ENCODE results near the gene TMEM119.

TMEM119 gene

DNA sequence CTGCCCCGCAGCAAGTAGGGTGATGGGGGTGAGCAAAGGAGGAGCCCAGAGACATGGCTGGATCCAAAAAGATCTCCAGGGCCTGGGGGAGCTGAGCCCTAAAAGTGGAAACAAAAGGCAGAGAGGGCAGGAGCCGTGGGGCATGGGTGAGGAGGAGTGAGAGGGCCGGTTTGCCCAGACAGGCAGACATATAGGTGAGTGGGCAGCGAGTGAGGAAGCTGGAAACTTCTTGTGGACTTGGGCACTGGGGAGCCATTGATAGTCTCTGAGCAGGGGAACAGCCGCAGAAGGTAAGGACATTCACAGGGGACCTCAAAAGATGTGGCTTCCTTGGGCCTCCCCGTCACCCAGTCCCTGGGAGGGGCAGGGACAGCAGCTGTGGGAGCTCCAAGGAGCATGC is 16.8 kb upstream of the TMEM119 start:
- no peak for DNase-seq

DNA sequence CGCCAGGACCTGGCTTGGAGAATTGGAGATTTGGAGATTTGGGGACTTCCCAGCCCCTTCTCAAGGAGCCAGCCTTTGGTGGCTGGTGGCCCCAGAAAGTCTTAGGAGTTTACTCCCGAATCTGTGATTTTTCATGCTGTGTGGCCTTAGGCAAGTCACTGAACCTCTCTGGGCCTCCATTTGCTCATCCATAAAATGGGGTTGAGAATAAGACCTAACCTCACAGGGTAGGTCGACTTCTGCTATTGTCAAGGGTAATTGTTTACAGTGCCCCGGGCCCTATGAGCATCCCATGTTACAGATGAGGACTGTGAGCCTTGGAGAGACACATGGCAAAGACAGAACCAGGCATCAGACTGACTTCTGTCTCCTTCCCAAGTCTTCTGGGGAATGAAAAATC is 16.2 kb upstream of the TMEM119 start:
- no peak for DNase-seq

DNA sequence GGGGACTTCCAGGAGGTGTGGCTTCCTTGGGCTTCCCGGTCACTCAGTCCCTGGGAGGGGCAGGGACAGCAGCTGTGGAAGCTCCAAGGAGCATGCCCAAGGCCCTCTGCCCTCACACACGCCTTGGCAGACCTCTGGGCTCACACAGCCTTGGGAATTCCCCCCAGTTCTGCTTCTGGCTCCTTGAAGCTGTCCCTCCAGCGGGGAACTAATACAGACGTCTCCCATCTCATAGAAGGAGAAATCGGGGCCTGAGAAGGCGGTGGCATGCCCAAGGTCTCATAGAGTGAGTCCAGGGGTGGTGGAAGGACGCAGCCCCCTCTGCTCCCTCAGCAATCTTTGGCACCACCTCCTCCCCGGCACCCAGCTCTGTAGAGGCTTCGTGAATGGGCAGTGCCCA is 15.7 kb upstream of the TMEM119 start:
- no peak for DNase-seq

DNA sequence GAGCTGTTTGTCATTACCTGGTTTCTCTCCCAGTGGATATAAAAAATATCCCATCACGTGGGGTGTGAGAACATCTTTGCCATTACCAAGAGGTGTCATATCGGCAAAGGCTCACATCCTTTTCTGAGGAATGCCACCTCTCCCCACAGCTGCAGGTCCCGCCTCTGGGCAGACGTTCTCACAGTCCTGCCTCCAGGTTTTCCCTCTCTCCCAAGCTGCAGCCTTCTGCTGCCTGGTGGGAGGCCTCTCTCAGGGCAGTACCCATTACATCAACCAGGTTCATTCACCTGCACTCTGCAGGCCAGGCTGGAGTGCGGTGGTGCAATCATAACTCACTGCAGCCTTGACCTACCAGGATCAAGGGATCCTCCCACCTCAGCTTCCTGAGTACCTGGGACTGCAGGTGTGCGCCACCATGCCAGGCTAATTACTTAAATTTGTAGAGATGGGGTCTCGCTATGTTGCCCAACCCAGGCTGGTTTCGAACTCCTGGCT is 15.0 kb upstream of the TMEM119 start:
- no peak for DNase-seq

DNA sequence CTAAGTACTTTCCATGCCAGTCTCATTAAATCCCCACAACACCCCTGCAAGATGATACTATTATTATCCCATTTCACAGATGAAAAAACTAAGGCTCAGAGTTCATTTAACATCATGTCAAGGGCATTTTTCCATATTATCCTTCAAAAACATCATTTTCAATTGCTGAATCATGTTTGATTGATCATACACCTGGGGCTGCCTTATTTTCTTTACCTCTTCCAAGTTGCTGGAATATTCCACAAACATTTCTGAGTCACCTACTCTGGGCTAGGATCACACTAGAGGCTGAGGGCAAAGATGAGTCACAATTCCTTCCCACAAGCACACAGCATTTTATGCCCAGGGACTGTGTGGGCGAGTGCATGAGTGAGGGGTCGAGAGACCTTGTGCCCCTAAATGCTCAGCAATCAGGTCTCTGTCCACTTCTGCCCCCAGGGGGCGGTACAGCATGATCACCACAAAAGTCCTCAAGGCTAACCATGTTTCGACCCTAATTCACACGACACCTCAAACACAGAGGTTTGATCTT is 14.1 kb upstream of the TMEM119 start:
- DNase-seq = no peak

DNA sequence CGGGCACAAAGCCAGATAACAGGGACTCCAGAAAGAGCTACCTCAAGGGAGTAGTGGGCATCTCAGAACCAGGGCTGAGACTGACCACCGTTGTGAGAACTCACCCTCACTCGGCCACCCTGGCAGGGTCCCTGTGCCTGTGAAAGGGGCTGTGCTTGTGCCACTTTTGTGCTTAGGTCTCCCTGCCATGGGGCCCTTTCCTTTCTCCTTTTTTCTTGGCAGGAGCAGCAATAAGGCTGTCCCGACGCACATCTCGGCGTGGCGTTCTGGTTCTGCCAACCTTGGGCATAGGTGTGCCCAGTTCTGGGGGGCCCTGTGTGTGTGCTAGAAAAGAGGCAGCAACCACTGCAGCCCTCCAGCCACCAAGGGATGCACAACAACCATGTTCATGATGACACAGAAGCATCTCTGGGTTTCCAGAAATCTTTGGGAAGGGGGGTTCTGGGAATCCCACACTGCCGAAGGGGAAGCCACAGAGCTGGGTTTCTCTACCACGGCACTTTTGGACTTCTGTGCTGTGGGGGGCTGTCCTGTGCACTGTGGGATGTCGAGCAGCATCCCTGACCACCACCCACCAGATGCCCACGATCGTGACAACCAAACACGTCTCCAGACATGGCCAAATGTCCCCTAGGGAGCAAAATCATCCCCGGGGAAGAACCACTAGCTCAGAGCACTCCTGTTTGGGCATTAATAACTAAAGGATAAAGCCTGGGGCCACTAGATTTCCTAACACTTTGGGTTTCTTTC is 13.1 kb upstream of the TMEM119 start:
- no peak for DNase-seq

DNA sequence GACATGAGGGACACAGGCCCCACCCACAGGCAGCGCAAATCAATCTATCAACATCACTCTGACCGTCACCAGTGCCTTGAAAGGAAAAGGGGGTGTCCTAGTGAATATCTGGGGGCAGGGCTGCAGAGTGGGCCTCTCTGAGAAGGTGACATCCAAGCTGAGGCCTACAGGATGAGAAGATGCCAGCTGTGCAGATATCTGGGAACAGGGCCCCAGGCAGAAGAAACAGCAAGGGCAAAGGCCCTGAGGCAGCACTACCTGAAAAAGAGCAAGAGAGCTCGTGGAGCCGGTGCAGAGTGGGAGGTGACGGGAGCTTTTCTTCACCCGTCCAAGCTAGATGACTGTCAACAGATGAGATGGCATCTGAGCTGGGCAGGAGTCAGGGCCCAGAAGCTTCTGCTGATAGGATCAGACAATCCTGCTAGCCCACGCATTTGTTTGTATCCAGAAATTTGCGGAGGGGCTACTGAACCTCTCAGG is 12.5 kb upstream of the TMEM119 start:
- no peak for DNase-seq

DNA sequence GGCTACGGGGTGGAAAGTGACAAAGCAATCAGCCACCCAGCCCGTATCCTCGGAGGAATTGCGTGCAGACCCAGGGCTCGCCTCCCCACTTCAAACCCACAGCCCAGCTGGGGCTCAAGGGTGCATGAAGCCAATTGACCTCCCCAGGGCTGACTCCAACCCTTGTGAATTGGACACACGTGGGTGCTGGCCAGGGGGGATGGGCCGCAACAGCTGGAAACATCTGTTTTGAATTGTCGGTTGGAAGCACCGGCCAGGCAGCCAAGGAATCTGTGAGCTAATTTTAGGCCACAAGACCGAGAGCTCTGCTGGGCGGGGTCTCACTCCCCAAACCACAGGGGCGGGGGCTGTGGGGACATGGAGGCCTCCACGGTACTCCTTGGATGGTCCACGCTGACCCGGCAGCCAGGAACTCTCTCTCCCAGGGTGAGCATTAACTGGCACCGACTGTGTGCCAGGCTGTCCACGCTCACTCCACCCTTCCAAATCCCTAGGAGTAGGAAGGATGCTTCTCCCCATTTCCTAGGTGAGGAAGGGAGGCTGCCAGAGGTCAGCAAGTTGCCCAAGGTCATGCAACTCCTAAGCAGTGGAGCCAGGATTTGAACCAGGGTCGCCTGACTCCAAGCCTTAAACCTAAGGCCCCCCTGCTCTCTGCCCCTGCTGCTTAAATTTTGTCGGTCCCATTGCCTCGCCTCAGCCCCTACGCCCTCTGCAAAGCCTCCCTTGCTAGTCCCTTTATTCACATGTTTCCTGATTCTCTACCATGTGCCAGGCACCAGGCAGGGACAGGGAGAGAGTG is 11.9 kb upstream of the TMEM119 start:
- DNase-seq = no peak

DNA sequence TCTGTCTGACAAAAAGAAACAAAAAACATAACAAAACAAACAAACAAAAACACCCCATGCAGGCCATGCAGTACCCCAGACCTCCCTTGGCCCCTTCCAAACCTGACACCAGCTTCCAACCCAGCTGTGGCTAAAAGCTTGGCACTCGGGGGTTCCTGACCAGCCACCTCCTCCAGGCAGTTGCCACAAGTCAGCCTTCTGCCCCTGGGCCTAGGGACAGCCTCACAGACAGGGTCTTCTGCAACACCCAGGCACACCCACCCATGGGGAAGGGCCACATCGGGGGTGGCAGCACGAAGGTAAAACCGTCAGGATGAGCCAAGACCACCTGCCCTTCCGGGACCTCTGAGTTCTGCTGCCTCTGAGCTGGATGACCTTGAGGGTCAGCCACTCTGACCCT is 10.7 kb upstream of the TMEM119 start:
- DNase-seq = no peak

DNA sequence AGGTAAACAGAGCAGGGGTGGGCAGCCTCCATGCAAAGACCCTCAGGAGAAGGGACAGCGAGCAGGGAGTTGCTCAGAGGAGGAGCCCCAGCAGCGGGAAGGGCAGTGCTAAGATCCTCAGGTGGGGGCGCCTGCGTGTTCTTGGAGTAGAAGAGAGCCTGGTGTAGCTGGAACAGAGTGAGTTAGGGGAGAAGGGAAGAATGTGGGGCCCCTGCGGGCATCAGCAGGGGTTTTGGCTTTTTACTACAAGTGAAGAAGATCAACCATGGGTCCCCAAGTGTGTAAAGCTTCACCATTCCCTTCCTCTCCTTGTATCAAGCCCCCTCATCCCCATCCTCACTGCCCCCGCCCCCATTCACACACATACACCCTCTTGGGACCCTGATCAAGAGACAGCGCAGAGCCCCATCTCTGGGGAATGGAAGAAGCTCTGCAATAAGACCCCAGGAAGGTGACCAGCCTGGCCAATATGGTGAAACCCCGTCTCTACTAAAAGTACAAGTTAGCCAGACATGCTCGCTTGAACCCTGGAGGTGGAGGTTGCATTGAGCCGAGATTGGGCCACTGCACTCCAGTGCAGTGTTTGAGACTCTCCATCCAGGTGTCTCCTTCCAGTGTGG is 10.2 kb upstream of the TMEM119 start:
- no peak for DNase-seq

DNA sequence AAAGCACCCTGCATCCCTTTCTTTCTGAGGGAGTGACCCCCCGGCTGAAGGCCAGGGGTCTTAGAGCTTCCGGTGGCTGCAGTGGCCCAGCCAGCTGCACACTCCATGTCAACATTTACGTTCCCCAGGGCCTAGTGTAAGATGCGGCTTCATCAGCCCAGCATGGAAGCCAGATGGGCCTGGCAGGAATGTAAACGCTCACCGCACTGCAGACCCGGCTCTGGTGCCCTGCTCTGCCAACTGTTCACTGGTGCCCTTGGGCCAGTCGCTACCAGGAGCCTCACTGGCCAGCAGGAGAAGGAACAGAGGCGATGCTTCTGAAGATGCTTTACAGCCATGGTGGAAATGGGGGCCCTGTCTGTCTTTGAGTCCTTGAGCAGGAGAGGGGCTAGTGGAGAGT is 8.6 kb upstream of the TMEM119 start:
- DNase-seq = no peak

DNA sequence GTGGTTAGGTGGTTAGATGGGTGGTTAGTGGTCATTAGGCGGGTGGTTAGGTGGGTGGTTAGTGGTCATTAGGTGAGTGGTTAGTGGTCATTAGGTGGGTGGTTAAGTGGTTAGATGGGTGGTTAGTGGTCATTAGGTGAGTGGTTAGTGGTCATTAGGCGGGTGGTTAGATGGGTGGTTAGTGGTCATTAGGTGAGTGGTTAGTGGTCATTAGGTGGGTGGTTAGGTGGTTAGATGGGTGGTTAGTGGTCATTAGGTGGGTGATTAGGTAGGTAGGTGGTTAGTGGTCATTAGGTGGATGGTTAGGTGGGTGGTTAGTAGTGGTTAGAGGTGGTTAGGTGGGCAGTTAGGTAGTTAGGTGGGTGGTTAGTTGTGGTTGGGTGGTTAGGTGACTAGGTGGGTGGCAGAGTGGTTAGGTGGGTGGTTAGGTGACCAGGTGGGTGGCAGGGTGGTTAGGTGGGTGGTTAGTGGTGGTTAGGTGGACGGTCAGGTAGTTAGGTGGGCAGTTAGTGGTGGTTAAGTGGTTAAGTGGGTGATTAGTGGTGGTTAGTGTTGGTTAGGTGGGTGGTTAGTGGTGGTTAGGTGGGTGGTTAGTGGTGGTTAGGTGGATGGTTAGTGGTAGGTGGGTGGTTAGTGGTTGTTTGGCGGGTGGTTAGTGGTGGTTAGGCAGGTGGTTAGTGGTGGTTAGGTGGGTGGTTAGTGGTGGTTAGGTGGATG is 8.0 kb upstream of the TMEM119 start:
- no peak for DNase-seq

DNA sequence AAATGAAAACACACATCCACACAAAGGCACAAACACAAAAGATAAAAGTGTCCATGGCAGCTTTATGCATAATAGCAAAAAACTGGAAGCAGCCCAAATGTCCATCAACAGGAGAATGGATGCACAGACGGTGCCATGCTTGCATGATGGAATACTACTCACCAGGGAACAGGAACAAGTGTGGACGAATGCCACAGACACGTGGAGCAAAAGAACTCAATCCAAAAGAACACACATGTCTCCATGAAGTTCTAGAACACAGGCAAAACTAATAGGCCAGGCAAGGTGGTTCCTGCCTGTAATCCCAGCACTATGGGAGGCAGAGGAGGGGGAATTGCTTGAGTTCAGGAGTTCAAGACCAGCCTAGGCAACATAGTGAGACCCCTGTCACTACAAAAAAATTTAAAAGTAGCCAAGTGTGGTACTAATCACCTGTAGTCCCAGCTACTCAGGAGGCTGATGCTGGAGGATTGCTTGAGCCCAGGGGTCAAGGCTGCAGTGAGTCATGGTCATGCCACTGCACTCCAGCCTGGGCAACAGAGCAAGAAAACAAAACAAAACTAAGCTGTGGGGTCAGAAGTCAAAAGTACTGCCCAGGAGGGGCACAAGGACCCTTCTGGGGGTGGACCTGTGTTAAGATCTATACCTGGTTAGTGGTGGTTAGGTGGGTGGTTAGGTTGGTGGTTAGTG is 7.3 kb upstream of the TMEM119 start:
- DNase-seq = no peak

DNA sequence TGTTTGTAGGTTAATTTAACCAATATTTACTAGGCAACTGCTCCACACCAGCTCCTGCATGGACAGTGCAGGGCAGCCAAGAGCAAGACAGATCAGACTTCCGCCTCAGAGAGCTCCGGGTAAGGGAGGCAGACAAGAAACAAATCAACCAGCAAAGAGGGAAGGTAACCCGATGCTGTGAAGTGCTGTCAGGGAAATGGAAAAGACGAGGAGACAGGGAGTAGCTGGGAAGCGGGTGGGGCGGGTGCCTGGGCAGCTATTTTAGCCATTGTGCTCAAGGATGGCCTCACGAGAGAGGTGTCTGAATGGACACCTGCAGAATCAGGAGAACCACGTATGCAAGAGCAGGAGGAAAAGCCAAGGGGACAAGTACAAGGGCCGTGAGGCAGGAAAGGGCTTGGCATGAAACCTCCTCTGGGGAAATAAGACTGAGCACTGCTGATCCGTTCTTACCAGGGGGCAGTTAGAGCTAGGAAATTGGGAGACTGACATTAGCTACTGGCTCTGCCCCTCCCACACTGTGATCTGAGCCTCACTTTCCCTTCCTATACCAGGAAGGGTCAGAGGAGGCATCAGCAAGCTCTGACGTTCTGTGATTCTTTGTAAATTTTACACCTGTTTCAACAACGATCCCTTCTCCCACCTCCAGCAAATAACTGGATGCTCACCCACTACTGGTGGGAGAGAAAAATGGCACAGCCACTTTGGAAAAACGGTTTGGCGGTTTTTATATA is 6.5 kb upstream of the TMEM119 start:
- no peak for DNase-seq

DNA sequence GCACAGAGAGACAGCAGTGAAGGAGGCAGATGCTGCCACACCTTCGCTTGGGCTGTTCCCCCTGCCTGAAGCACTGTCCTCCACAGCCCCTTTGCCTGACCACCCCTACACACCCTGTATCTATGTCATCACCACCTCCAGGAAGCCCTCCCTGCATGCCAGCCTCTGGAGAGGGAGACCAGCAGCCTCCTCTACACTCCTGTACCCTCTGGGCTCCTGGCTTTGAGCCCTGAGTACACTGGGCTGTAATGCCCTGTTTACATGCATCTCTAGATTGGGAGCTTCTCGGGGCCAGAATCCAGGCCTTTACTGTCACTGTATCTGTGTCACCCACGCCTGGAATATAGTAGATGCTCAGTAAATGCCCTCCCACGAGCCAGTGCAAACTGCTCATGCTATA is 5.9 kb upstream of the TMEM119 start:
- DNase-seq = no peak

DNA sequence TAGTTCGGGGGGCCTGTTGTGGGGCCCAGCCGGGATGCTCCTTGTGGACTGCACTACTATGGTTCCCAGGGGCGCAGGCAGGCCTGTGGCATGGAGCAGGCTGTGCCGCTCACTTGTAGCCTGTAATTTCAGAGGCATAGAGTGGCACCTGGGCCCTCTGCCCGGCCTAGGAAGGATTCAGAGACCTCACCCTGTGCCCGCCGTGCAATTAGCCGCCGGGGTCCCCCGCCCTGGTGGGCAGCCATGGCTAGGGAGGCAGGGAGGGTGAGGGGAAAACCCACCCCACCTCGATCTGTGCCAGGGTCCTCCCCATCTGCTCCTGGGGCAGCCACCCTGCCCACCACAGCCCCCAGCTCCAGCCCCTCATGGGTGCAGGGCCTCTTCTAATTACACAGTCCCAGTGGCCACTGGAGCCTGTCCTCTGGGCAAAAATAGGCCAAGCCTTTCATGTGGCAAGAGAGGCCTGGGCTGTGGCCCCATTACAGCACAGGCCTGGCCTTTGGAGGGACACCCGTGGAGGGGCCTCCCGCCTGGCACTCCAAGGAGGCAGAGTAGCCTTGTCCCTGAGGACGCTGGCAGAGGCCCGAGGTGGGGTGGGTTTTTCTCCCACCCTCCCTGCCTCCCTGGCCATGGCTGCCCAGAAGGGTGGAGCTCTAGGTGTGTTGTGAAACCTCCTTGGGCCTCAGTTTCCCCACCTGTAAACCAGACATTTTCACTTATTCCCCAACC is 5.3 kb upstream of the TMEM119 start:
- DNase-seq = no peak

DNA sequence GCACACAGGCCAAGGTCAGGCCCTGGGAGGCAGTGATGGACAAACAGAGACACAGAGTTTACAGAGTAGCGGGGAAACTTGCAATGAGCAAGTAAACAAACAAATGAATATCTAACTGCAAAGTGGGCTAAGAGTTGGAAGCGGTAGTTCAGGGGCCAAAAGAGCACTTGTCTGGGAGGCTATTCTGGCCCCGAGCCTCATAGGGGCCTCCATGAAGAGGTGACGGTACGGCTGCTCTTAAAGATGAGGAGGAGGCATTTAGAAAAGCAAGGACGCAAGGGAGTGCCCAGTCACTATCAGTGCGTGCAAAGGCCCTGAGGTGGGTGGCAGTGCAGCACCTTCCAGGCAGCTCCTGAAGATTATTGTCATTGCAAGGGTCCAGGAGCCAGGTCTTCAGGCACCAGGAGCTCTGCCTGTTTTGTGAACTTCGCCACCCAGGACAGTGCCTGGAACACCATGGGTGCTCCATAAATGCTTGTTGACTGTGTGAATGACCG is 4.4 kb upstream of the TMEM119 start:
- no peak for DNase-seq

DNA sequence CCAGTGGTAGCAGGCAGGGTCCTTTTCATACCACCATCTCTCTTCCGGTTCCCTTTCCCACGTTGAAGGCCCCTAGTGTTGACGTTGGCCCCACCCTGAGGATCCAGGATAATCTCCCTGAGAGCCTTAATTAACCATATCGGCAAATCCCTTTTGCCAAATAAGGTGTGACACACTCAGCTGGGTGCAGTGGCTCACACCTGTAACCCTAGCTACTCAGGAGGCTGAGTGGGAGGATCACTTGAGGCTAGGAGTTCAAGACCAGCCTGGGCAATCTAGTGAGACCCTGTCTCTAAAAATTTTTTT is 2.8 kb upstream of the TMEM119 start:
- DNase-seq = no peak

DNA sequence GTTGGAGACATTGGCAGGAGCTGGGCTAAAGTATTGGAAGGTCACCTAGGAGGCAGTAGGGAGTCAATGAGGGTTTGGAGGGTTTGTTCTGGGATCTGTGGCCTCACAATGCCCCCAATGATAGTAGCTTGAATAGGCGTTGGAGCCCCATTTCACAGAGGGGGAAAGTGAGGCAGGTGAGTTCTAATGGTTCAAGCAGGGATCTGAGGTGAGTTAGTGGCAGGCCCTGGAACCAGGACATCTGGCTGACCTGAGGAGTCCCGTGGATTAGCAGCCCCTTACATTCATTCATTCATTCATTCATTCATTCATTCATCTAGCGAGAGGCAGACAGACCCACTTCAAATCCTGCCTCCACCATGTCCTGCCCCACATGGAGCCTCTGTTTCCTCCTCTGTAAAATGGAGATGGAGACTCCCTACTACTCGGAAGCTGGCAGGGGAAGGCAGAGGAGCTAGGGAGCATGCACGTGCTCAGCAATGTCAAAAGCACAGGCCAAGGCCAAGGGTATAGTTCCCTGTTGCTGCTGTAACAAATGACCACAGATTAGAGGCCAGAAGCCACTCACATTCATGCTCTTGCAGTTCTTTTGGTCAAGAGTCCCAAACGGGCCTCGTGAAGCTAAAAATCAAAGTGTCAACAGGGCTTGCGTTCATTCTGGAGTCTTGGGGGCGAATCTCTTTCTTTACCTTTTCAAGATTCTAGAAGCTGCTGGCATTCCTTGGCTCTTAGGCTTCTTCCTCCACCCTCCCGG is 2.2 kb upstream of the TMEM119 start:
- no peak for DNase-seq

DNA sequence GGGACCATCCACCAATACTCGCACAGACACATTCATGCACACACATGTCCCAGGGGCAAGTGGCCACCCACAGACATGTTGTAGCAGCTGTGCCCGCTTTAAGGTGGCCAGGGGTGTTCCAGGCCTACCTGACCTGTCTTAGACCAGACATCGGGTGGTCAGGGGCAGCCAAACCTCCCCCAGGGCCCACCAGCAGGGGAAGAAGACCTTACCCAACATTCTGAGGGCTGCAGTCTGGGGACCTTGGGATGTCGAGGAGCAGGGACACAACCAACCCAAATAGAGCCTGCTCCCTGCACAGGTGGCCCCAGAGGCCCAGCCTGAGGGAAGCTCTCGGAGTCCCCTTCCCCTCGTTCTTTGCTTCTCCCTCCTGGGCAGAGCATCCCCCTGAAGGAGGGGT is 1.7 kb upstream of the TMEM119 start:
- no peak for DNase-seq

All from SHP77 treated with DMSO at 0.1 percent for 48 hours (cell line).